Neural cell (in vitro differentiated cells): ENCODE measurements around the gene RASGRP4. TPM values are rescaled to one million over a fixed set of nuclear protein-coding genes. Genes with fewer than 3 reads are reported as not detected.

Experiments
- H2AFZ ChIP-seq: fragments of 200-600, 300-800 bp; sonication (generic), shearing (Covaris generic); 2 replicates; pipeline ENCODE4 v1.6.0; 2014; ENCODE audit warnings: low read depth, mild to moderate bottlenecking, antibody characterized with exemption, low read length, moderate library complexity
- H3F3A ChIP-seq: fragments of 200-600 bp; shearing (Covaris generic); 2 replicates; pipeline ENCODE4 v1.6.1; 2016; ENCODE audit warnings: mild to moderate bottlenecking, moderate library complexity, mixed read lengths, antibody characterized with exemption, low read length; ENCODE audit not compliant: insufficient read depth, poor library complexity, severe bottlenecking
- H3K27ac ChIP-seq: fragments of 200-600, 300-800 bp; sonication (generic), shearing (Covaris generic); 2 replicates; pipeline ENCODE4 v1.5.1; 2014; ENCODE audit warnings: mild to moderate bottlenecking, low read length, moderate library complexity
- H3K27me3 ChIP-seq: fragments of 300-800, 200-600 bp; sonication (generic), shearing (Covaris generic); 2 replicates; pipeline ENCODE4 v1.6.0; 2014; ENCODE audit warnings: mild to moderate bottlenecking, low read depth, low read length, moderate library complexity; ENCODE audit not compliant: insufficient read depth
- H3K36me3 ChIP-seq: fragments of 300-800, 200-600 bp; sonication (generic), shearing (Covaris generic); 2 replicates; pipeline ENCODE4 v1.5.1; 2014; ENCODE audit warnings: mild to moderate bottlenecking, antibody characterized with exemption, low read length, moderate library complexity; ENCODE audit not compliant: insufficient read depth
- H3K4me2 ChIP-seq: fragments of 300-800, 200-600 bp; sonication (generic), shearing (Covaris generic); 2 replicates; pipeline ENCODE4 v1.6.0; 2014; ENCODE audit warnings: mild to moderate bottlenecking, low read length
- H3K4me3 ChIP-seq: fragments of 300-800, 200-600 bp; sonication (generic), shearing (Covaris generic); 2 replicates; pipeline ENCODE4 v1.5.1; 2014; ENCODE audit warnings: mild to moderate bottlenecking, low read length, moderate library complexity
- H3K79me2 ChIP-seq: fragments of 200-600 bp; shearing (Covaris generic); replicated peaks from 2 replicates; pipeline ENCODE4 v1.6.0; 2014; ENCODE audit warnings: mild to moderate bottlenecking, low read length, moderate library complexity; ENCODE audit not compliant: insufficient read depth
- H3K9ac ChIP-seq: fragments of 300-800, 200-600 bp; sonication (generic), shearing (Covaris generic); 2 replicates; pipeline ENCODE4 v1.6.1; 2016; ENCODE audit warnings: mild to moderate bottlenecking, low read length, mixed read lengths
- H3K9me2 ChIP-seq: fragments of 200-600 bp; shearing (Covaris generic); 2 replicates; pipeline ENCODE4 v1.6.1; 2016; ENCODE audit warnings: mild to moderate bottlenecking, low read length, mixed read lengths; ENCODE audit not compliant: insufficient read depth
- H3K9me3 ChIP-seq: fragments of 200-600, 300-800 bp; sonication (generic), shearing (Covaris generic); 2 replicates; pipeline ENCODE4 v1.6.1; 2016; ENCODE audit warnings: mild to moderate bottlenecking, mixed run types, low read length, moderate library complexity, mixed read lengths
- H4K20me1 ChIP-seq: fragments of 200-600 bp; shearing (Covaris generic); 2 replicates; pipeline ENCODE4 v1.6.1; 2016; ENCODE audit warnings: mild to moderate bottlenecking, mixed run types; ENCODE audit not compliant: insufficient read depth
- EP300 ChIP-seq: fragments of 450-650 bp; conservative IDR thresholded peaks from 2 replicates; pipeline ENCODE4 v1.6.1; 2014; ENCODE audit warnings: antibody characterized with exemption, mild to moderate bottlenecking, moderate library complexity; ENCODE audit not compliant: poor library complexity, severe bottlenecking
- POLR2AphosphoS5 ChIP-seq: IDR thresholded peaks from 2 replicates; pipeline ENCODE4 v1.6.1; 2012
- REST ChIP-seq: IDR thresholded peaks from 2 replicates; pipeline ENCODE4 v1.6.1; 2012; ENCODE audit warnings: borderline replicate concordance
- polyA plus RNA-seq: library from polyadenylated mRNA; depleted of rRNA; stranded (reverse); fragments of >200 nt; gene quantifications from 2 replicates; pipeline ENCODE4 v1.2.3, GENCODE V29; 2014

Gene RASGRP4
- polyA plus RNA-seq, 1 donor from 2014 or later, result not detected

- Histone ChIP-seq H3K79me2 (peaks cover 14% of the 10 kb centered on the region), H3F3A (no peaks in the 10 kb centered on the region), H3K9me3 (no peaks in the 10 kb centered on the region), H3K4me3 (peak within 1 kb of the TSS; percentile 98), H3K27ac (peak within 1 kb of the TSS; percentile 100), H3K36me3 (peaks cover 6% of the 10 kb centered on the region), H3K4me2 (peak within 1 kb of the TSS; percentile 65), H3K9me2 (no peaks in the 10 kb centered on the region), H3K9ac (peak within 1 kb of the TSS; percentile 100), H3K27me3 (no peaks in the 10 kb centered on the region), H4K20me1 (no peaks in the 10 kb centered on the region), H2AFZ (peak within 1 kb of the TSS; percentile 62)
- TF ChIP-seq EP300 (no peak), POLR2AphosphoS5 (peak; percentile 42)
These were observed 37.5 kb downstream of the RASGRP4 start, which contains the start of gene SPRED3 for GRCh38 chr19:38388349-38389100. Gene SPRED3, plus strand, starts transcription at chr19:38388697. Its CDS starts 1,606 bp downstream, at chr19:38390303.

- H3K27ac ChIP-seq, result peak within 1 kb of the TSS; percentile 100
- H3K27me3 ChIP-seq, result no peaks in the 10 kb centered on the region
These were observed 38.3 kb downstream of the RASGRP4 start, which contains the start of gene GGN for GRCh38 chr19:38387550-38388348. Gene GGN, minus strand, starts transcription at chr19:38388034. Its CDS starts 773 bp downstream, at chr19:38387261.

More at GRCh38 chr19:38387550-38388348, 38.3 kb downstream of the RASGRP4 start, which contains the start of gene GGN:
- H2AFZ ChIP-seq, result peak within 1 kb of the TSS; percentile 62
- peak within 1 kb of the TSS; percentile 98 for H3K4me3 ChIP-seq
- TF ChIP-seq EP300 (no peak), REST (peak; percentile 36)
- H3K4me2 ChIP-seq, result peak within 1 kb of the TSS; percentile 65
- H3F3A ChIP-seq, result no peaks in the 10 kb centered on the region
- peaks cover 2% of the 10 kb centered on the region for H3K36me3 ChIP-seq
- no peaks in the 10 kb centered on the region for H3K9me3 ChIP-seq
- no peaks in the 10 kb centered on the region for H4K20me1 ChIP-seq
- peaks cover 14% of the 10 kb centered on the region for H3K79me2 ChIP-seq
- no peaks in the 10 kb centered on the region for H3K9me2 ChIP-seq
- peak within 1 kb of the TSS; percentile 100 for H3K9ac ChIP-seq
